Hepatocyte (in vitro differentiated cells): ENCODE results near the gene SAP30L. TPM values are rescaled to one million over a fixed set of nuclear protein-coding genes. Genes with fewer than 3 reads are reported as not detected.

ENCODE experiments used
- DNase-seq: peaks from one replicate; pipeline ENCODE4 v3.0.0-alpha.2; 2016; ENCODE audit warnings: low spot score
- H2AFZ ChIP-seq: fragments of 200-600 bp; sonication (generic); 2 replicates; pipeline ENCODE4 v1.6.0; 2016; ENCODE audit warnings: antibody characterized with exemption, mild to moderate bottlenecking
- H3K27ac ChIP-seq: fragments of 200-600 bp; sonication (generic); 2 replicates; pipeline ENCODE4 v1.5.1; 2016; ENCODE audit warnings: mild to moderate bottlenecking
- H3K27me3 ChIP-seq: fragments of 200-600 bp; sonication (generic); 2 replicates; pipeline ENCODE4 v1.6.1; 2016
- H3K36me3 ChIP-seq: fragments of 200-600 bp; sonication (generic); replicated peaks from 2 replicates; pipeline ENCODE4 v1.5.1; 2016; ENCODE audit warnings: low read depth; ENCODE audit not compliant: insufficient read depth
- H3K4me1 ChIP-seq: fragments of 200-600 bp; sonication (generic); 2 replicates; pipeline ENCODE4 v1.5.1; 2016; ENCODE audit warnings: mild to moderate bottlenecking, moderate library complexity; ENCODE audit not compliant: insufficient read depth
- H3K4me2 ChIP-seq: fragments of 200-600 bp; sonication (generic); 2 replicates; pipeline ENCODE4 v1.6.0; 2016
- H3K4me3 ChIP-seq: fragments of 200-600 bp; sonication (generic); 2 replicates; pipeline ENCODE4 v1.5.1; 2016; ENCODE audit warnings: mild to moderate bottlenecking
- H3K79me2 ChIP-seq: fragments of 200-600 bp; sonication (generic); 2 replicates; pipeline ENCODE4 v1.6.0; 2017; ENCODE audit warnings: mild to moderate bottlenecking
- H3K9me2 ChIP-seq: fragments of 200-600 bp; sonication (generic); replicated peaks from 2 replicates; pipeline ENCODE4 v1.6.0; 2017; ENCODE audit warnings: mild to moderate bottlenecking; ENCODE audit not compliant: insufficient read depth
- H3K9me3 ChIP-seq: fragments of 200-600 bp; sonication (generic); 2 replicates; pipeline ENCODE4 v1.5.1; 2016; ENCODE audit warnings: low read depth, mild to moderate bottlenecking
- H4K20me1 ChIP-seq: fragments of 200-600 bp; sonication (generic); 2 replicates; pipeline ENCODE4 v1.6.0; 2016; ENCODE audit warnings: mild to moderate bottlenecking; ENCODE audit not compliant: insufficient read depth, poor library complexity, severe bottlenecking
- CTCF ChIP-seq: fragments of 200-600 bp; sonication (generic); IDR thresholded peaks from 2 replicates; pipeline ENCODE4 v1.5.1; 2016; ENCODE audit warnings: antibody characterized with exemption, mild to moderate bottlenecking; ENCODE audit not compliant: poor library complexity
- EZH2 ChIP-seq: fragments of 200-600 bp; sonication (generic); IDR thresholded peaks from 2 replicates; pipeline ENCODE4 v1.6.1; 2016; ENCODE audit warnings: antibody characterized with exemption, mild to moderate bottlenecking, borderline replicate concordance
- EZH2phosphoT487 ChIP-seq: fragments of 200-600 bp; sonication (generic); IDR thresholded peaks from one replicate; pipeline ENCODE4 v1.6.1; 2018; ENCODE audit warnings: antibody characterized with exemption, mild to moderate bottlenecking, low read depth, moderate library complexity; ENCODE audit not compliant: unreplicated experiment, severe bottlenecking
- WGBS: methylation state at CpG from one replicate; pipeline ENCODE4 v1.1.6; 2016; ENCODE audit warnings: low lambda C conversion rate; ENCODE audit errors: missing lambda C conversion rate; 5-methylcytosine and 5-hydroxymethylcytosine counted together
- polyA plus RNA-seq: library from polyadenylated mRNA; unstranded; fragments of >200 nt; fragmentation: Nextera tagmentation; extraction: Ambion mirVana; gene quantifications from 2 replicates; pipeline ENCODE4 v1.2.1, GENCODE V29; 2016
- total RNA-seq: library from RNA; depleted of rRNA; stranded (reverse); fragments of >200 nt; gene quantifications from 2 replicates; pipeline ENCODE4 v1.2.3, GENCODE V29; 2014

Gene SAP30L
- total and polyA plus RNA-seq, 2 experiments from 2014 or later: 21.6 to 45.6 TPM

GRCh38 chr5:154508114-154508513, 62.3 kb downstream of the SAP30L start:
- Histone ChIP-seq H3K9me2 (no peaks in the 10 kb centered on the region), H3K27me3 (no peaks in the 10 kb centered on the region), H4K20me1 (no peaks in the 10 kb centered on the region), H3K4me1 (no peaks in the 10 kb centered on the region), H3K9me3 (no peaks in the 10 kb centered on the region), H3K27ac (no peak overlapping the region), H3K4me3 (no peak overlapping the region), H3K79me2 (no peaks in the 10 kb centered on the region), H3K36me3 (no peaks in the 10 kb centered on the region), H3K4me2 (no peak overlapping the region), H2AFZ (no peak overlapping the region)
- DNase-seq: no peak
- TF ChIP-seq CTCF (no peak), EZH2 (no peak), EZH2phosphoT487 (no peak)
- 87% methylated on average over 2 of the region's 2 CpGs for WGBS

GRCh38 chr5:154509784-154510555, 64.2 kb downstream of the SAP30L start:
- H3K4me3 ChIP-seq: no peak overlapping the region
- H3K36me3 ChIP-seq: no peaks in the 10 kb centered on the region
- no peaks in the 10 kb centered on the region for H4K20me1 ChIP-seq
- no peaks in the 10 kb centered on the region for H3K79me2 ChIP-seq
- DNase-seq: no peak
- WGBS: 64% methylated on average over 5 of the region's 5 CpGs
- H3K4me2 ChIP-seq: no peak overlapping the region
- H3K27ac ChIP-seq: no peak overlapping the region
- no peak overlapping the region for H2AFZ ChIP-seq
- no peaks in the 10 kb centered on the region for H3K4me1 ChIP-seq
- TF ChIP-seq EZH2 (no peak), CTCF (no peak), EZH2phosphoT487 (no peak)
- H3K9me3 ChIP-seq: no peaks in the 10 kb centered on the region
- no peaks in the 10 kb centered on the region for H3K9me2 ChIP-seq
- no peaks in the 10 kb centered on the region for H3K27me3 ChIP-seq

Other genes starting within 250 kb of the SAP30L start
- gene HAND1, start 32.2 kb downstream of the SAP30L start, total RNA-seq: 35.6 and 39.2 TPM in 2 replicates
- gene HAND1, start 32.2 kb downstream of the SAP30L start, polyA plus RNA-seq: 118 and 168 TPM in 2 replicates